Stimulated activated naive CD4-positive, alpha-beta T cell (primary cell): ENCODE measurements around the gene RAB40B.

Experiments used
- DNase-seq, 6 experiments: peaks; one replicate each; lab custom pipeline; 2025; lab: John Stamatoyannopoulos, UW

Gene RAB40B

GRCh38 chr17:82615084-82616020, 83.1 kb downstream of the RAB40B start:
- DNase-seq: no peak

- DNase-seq: no peak
Observed at GRCh38 chr17:82614095-82614631, 84.3 kb downstream of the RAB40B start.

- no peak for DNase-seq
Observed at GRCh38 chr17:82613283-82614094, 85.0 kb downstream of the RAB40B start.

- DNase-seq: no peak
Observed at GRCh38 chr17:82611140-82612058, 87.1 kb downstream of the RAB40B start.

- DNase-seq: no peak
Observed at GRCh38 chr17:82609655-82610054, 88.8 kb downstream of the RAB40B start.

DNA sequence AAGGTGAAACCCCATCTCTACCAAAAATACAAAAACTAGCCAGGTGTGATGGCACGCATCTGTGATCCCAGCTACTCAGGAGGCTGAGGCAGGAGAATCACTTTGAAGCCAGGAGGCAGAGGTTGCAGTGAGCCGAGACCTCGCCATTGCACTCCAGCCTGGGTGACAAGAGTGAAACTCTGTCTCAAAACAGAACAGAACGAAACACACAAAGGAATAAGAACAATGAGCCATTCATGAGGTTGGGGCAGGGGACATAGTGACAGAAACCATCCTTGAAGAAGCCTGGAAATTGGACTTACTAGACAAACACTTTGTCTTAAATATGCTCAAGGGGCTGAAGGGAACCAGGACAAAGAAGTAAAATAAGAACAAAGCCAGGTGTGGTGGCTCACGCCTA, 89.7 kb downstream of the RAB40B start:
- no peak for DNase-seq

DNA sequence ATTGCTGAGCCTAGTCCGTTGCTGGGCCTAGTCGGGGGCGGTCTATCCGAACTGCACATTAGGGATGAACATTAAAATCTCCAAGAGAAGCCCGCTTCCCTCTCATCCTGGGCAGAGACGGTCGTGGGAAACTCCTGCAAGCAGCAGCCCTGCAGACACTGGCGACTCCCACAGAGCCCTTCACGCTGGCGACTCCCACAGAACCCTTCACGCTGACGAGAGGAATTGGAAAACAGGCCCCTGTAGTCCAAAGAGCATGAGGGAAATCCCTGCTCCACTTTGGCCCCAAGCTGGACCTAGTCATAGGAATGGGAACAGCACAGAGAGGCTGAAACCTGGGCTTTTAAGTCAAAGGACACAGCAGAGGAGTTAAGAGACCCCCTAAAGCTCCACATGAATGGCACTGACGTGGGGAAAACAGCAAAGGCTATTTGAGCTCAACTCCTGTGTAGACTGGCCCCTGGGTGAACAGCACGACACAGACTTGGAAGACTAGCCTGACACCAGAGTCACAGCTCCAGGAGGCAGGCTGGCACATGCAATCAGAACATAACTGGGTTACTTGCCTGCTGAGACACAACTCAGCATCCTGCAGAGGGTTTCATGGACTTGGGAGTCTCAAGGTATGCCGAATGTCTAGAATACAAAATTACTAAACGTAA, 92.4 kb downstream of the RAB40B start:
- DNase-seq: no peak
